Nephron progenitor cell (in vitro differentiated cells): ENCODE measurements around the gene ANKLE1.

Experiments used
- DNase-seq: peaks from one replicate; pipeline ENCODE4 v3.0.0; 2021
- H3K27ac Mint-ChIP-seq: 2 replicates; pipeline ENCODE4 v1.8.0; 2021; ENCODE audit warnings: mild to moderate bottlenecking, moderate library complexity, mixed read lengths
- H3K27me3 Mint-ChIP-seq: 2 replicates; pipeline ENCODE4 v1.8.0; 2021; ENCODE audit warnings: mild to moderate bottlenecking, low read depth, mixed read lengths; ENCODE audit not compliant: poor library complexity
- H3K36me3 Mint-ChIP-seq: 2 replicates; pipeline ENCODE4 v1.8.0; 2021; ENCODE audit warnings: low read depth, mixed read lengths
- H3K4me1 Mint-ChIP-seq: 2 replicates; pipeline ENCODE4 v1.8.0; 2021; ENCODE audit warnings: mixed read lengths
- H3K4me3 Mint-ChIP-seq: 2 replicates; pipeline ENCODE4 v1.8.0; 2021; ENCODE audit warnings: mild to moderate bottlenecking, moderate library complexity, mixed read lengths
- H3K9me3 Mint-ChIP-seq: 2 replicates; pipeline ENCODE4 v1.8.0; 2021; ENCODE audit warnings: mild to moderate bottlenecking, moderate library complexity, mixed read lengths
- TF ChIP-seq, protein P1 (sequence below): fragments of 200-600 bp; sonication (generic); IDR thresholded peaks from 2 replicates; pipeline ENCODE4 v1.5.0; 2021; ENCODE audit warnings: antibody characterized with exemption

ANKLE1 gene

DNA sequence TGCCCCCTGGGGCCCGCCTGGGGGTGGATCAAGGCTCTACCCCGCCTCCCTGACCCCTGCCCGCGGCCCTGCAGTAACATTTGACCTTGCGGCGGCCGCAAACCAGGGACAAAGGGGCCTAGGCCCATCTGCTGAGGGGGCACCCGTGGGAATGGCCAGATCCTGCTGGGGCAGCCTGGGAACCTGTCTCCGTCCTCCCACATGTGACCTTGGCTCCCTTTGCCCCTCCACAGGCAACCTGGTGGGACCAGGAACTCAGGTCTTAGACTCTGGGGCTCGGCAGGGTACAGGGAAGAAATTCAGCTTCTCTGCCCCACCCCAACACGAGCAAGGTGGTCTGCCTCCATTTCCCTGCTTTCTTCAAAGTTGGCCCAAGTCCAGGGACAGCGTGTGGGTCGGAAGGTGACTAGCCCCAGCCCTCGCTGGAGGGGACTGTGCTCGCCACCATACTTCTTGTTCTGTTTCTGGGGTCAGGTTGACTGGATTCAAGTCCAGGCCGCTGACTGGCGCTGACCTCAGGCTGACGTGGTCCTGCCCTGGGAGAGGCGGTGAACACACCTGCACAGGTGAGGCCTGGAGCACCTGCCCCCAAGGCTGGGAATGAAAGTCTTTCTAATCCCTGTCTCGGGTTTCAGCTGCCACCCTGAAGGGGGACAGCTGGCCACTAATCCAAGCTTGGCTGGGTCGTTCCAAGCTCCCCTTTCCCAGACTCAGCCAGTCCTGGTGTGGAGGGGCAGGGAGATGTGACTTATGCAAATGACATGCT is 33.5 kb upstream of the ANKLE1 start:
- H3K4me3 Mint-ChIP-seq = peak overlapping the region; percentile 57
- no peaks in the 10 kb centered on the region for H3K9me3 Mint-ChIP-seq
- TF ChIP-seq, protein P1, sequence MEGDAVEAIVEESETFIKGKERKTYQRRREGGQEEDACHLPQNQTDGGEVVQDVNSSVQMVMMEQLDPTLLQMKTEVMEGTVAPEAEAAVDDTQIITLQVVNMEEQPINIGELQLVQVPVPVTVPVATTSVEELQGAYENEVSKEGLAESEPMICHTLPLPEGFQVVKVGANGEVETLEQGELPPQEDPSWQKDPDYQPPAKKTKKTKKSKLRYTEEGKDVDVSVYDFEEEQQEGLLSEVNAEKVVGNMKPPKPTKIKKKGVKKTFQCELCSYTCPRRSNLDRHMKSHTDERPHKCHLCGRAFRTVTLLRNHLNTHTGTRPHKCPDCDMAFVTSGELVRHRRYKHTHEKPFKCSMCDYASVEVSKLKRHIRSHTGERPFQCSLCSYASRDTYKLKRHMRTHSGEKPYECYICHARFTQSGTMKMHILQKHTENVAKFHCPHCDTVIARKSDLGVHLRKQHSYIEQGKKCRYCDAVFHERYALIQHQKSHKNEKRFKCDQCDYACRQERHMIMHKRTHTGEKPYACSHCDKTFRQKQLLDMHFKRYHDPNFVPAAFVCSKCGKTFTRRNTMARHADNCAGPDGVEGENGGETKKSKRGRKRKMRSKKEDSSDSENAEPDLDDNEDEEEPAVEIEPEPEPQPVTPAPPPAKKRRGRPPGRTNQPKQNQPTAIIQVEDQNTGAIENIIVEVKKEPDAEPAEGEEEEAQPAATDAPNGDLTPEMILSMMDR = no peak
- no peaks in the 10 kb centered on the region for H3K27me3 Mint-ChIP-seq
- H3K4me1 Mint-ChIP-seq = peaks cover 44% of the 10 kb centered on the region
- no peaks in the 10 kb centered on the region for H3K36me3 Mint-ChIP-seq
- H3K27ac Mint-ChIP-seq = peak overlapping the region; percentile 98
- DNase-seq = peak; percentile 76

DNA sequence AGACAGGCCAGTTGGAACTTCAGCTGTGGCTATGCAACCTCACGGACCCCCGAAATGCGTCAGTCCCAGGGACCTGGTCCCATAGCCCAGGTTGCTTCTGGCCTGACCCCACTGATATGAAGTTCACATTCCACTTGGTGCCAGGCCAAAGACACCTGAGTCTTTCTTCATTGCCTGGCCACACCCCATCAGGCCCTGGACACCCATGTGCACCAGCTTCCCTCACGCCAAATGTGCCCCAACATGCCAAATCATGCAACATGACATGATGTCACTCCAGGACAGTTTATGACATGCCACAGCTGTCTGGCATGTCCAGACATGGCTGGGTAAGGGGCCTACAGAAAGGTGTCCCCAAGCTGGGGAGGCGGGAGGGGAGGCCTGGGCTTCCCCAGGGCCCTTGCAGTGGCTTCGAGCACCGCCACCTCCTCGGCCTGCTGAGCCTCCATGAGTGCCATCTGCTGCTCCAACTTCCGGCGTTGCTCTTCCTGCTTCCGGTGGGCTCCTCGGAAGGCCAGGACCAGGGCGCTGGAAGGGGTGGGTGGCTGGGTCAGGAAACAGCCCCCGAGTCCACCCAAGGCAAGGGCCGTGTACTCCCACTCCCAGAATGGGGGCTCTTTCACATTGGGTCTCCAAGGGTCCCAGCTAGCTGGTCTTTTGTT is 31.7 kb upstream of the ANKLE1 start:
- H3K36me3 Mint-ChIP-seq = no peaks in the 10 kb centered on the region
- DNase-seq = no peak
- H3K4me1 Mint-ChIP-seq = peaks cover 41% of the 10 kb centered on the region
- peak overlapping the region; percentile 94 for H3K27ac Mint-ChIP-seq
- no peaks in the 10 kb centered on the region for H3K27me3 Mint-ChIP-seq
- TF ChIP-seq, protein P1 = no peak
- H3K9me3 Mint-ChIP-seq = no peaks in the 10 kb centered on the region
- H3K4me3 Mint-ChIP-seq = no peak overlapping the region

DNA sequence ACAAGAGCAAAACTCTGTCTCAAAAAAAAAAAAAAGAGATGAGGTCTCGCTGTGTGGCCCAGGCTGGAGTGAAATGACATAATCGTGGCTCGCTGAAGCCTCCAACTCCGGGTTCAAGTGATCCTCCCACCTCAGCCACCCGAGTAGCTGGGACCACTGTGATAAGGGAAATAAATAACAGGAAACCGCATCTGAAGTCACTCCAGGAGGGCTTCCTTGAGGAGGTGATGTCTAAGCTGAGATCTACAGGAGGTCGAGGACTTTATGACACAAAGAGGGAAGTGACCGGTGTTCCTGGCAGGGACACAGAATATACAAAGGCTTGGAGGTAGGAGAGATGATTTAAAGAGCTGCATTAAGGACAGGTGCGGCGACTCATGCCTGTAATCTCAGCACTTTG is 27.1 kb upstream of the ANKLE1 start:
- H3K27me3 Mint-ChIP-seq = no peaks in the 10 kb centered on the region
- DNase-seq = no peak
- no peak overlapping the region for H3K4me3 Mint-ChIP-seq
- no peaks in the 10 kb centered on the region for H3K9me3 Mint-ChIP-seq
- TF ChIP-seq, protein P1 = no peak
- H3K4me1 Mint-ChIP-seq = peaks cover 9% of the 10 kb centered on the region
- H3K27ac Mint-ChIP-seq = no peak overlapping the region
- no peaks in the 10 kb centered on the region for H3K36me3 Mint-ChIP-seq

DNA sequence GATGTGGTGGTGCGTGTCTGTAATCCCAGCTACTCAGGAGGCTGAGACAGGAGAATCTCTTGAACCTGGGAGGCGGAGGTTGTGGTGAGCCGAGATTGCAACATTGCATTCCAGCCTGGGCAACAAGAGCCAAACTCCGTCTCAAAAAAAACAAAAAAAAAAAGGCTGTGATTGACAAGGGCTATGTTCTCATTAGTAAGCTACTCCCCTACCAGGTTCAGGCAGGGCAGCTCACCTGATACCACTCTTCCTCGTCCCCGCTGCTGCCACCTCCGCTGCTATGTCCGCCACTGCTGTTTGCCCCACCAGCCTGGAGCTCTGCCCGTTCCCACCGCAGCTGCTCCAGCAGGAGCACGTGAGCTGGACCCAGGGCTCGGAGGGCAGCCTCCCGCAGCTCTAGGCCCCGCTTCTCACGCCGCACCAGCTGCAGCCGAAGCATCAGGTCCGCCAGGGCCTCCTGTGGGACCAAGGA is 26.5 kb upstream of the ANKLE1 start:
- Mint-ChIP-seq H3K36me3 (no peaks in the 10 kb centered on the region), H3K4me3 (no peak overlapping the region), H3K27me3 (no peaks in the 10 kb centered on the region), H3K27ac (no peak overlapping the region), H3K4me1 (peaks cover 5% of the 10 kb centered on the region), H3K9me3 (no peaks in the 10 kb centered on the region)
- TF ChIP-seq, protein P1 = no peak
- DNase-seq = no peak

DNA sequence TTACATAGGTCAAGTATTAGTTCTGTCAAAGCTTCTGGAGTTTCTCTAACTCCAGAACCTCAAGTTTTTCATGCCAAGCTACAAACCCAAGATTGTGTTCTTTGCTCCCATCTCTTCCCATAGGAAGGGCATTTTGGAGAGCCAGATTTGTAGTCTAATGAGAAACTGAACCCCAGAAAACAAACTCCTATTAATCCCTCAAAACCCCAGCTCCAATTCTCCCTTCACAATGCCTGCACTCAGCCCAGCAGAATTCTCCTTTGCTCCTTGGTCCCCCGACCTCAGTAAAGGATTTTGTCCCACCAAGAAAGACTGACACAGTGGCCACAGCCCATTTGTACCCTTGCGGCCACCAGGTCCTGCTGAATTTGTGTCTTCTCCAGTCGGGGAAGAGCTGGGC is 25.6 kb upstream of the ANKLE1 start:
- no peaks in the 10 kb centered on the region for H3K9me3 Mint-ChIP-seq
- no peak for DNase-seq
- no peak overlapping the region for H3K4me3 Mint-ChIP-seq
- TF ChIP-seq, protein P1 = no peak
- no peaks in the 10 kb centered on the region for H3K36me3 Mint-ChIP-seq
- no peaks in the 10 kb centered on the region for H3K27me3 Mint-ChIP-seq
- peaks cover 12% of the 10 kb centered on the region for H3K4me1 Mint-ChIP-seq
- H3K27ac Mint-ChIP-seq = no peak overlapping the region
